GM18499 (cell line): ENCODE measurements around the gene PCDHA11.
"Not testable (repeated sequence)": the region's sequence is repeated elsewhere in the genome, so short reads cannot be mapped to it uniquely, and the experiment has no call there.

Experiments used
- ATAC-seq: cut with Tn5 transposase; IDR thresholded peaks from one replicate; pipeline ENCODE4 v1.9.1; 2021; ENCODE audit warnings: moderate number of reproducible peaks; ENCODE audit not compliant: insufficient read depth, unreplicated experiment

The PCDHA11 gene

DNA sequence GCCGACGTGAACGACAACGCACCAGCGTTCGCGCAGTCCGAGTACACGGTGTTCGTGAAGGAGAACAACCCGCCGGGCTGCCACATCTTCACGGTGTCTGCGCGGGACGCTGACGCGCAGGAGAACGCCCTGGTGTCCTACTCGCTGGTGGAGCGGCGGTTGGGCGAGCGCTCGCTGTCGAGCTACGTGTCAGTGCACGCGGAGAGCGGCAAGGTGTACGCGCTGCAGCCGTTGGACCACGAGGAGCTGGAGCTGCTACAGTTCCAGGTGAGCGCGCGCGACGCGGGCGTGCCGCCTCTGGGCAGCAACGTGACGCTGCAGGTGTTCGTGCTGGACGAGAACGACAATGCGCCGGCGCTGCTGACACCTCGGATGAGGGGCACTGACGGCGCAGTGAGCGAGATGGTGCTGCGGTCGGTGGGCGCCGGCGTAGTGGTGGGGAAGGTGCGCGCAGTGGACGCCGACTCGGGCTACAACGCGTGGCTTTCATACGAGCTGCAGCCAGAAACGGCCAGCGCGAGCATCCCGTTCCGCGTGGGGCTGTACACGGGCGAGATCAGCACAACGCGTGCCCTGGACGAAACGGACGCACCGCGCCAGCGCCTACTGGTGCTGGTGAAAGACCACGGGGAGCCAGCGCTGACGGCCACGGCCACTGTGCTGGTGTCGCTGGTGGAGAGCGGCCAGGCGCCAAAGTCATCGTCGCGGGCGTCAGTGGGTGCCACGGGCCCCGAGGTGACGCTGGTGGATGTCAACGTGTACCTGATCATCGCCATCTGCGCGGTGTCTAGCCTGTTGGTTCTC is 18.7 kb upstream of the PCDHA11 start:
- not testable (repeated sequence) for ATAC-seq

DNA sequence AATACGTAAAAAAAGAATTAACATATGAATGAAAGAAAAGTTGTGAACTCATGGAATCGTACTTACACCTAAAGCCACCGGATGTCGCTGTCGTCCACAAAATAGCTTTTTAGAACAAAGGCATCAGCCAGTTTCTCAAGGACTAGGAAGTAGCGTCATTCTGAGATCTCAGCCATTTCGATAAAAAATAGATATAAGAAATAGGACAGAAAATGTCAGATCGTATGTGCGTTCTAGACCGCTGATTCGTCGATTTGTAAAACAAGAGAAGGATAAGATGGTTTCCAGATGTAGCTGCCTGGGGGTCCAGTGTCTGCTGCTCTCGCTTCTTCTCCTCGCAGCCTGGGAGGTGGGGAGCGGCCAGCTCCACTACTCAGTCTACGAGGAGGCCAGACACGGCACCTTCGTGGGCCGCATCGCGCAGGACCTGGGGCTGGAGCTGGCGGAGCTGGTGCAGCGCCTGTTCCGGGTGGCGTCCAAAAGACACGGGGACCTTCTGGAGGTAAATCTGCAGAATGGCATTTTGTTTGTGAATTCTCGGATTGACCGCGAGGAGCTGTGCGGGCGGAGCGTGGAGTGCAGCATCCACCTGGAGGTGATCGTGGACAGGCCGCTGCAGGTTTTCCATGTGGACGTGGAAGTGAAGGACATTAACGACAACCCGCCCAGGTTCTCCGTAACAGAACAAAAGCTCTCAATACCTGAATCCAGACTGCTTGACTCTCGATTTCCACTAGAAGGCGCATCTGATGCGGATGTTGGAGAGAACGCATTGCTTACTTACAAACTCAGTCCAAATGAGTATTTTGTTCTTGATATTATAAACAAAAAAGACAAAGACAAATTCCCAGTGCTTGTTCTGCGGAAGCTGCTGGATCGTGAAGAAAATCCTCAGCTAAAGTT is 12.7 kb upstream of the PCDHA11 start, which contains the start of gene PCDHA10:
PCDHA10 (plus strand) TSS at position 126 of the 903 bp plus-strand sequence; CDS start at position 278, 152 bp downstream.
- ATAC-seq, result no peak

DNA sequence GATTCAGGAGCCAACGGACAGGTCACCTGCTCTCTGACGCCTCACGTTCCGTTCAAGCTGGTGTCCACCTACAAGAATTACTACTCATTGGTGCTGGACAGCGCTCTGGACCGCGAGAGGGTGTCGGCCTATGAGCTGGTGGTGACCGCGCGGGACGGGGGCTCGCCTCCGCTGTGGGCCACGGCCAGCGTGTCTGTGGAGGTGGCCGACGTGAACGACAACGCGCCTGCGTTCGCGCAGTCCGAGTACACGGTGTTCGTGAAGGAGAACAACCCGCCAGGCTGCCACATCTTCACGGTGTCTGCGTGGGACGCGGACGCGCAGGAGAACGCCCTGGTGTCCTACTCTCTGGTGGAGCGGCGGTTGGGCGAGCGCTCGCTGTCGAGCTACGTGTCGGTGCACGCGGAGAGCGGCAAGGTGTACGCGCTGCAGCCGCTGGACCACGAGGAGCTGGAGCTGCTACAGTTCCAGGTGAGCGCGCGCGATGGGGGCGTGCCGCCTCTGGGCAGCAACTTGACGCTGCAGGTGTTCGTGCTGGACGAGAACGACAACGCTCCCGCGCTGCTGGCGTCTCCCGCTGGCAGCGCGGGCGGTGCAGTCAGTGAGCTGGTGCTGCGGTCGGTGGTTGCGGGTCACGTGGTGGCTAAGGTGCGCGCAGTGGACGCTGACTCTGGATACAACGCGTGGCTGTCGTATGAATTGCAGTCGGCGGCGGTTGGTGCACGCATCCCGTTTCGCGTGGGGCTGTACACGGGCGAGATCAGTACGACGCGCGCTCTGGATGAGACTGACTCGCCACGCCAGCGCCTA is 11.4 kb upstream of the PCDHA11 start:
- no peak for ATAC-seq

DNA sequence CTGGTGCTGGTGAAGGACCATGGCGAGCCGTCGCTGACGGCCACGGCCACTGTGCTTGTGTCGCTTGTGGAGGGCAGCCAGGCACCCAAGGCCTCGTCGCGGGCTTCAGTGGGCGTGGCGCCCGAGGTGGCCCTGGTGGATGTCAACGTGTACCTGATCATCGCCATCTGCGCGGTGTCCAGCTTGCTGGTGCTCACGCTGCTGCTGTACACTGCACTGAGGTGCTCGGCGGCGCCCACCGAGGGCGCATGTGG is 10.8 kb upstream of the PCDHA11 start:
- ATAC-seq, result no peak

DNA sequence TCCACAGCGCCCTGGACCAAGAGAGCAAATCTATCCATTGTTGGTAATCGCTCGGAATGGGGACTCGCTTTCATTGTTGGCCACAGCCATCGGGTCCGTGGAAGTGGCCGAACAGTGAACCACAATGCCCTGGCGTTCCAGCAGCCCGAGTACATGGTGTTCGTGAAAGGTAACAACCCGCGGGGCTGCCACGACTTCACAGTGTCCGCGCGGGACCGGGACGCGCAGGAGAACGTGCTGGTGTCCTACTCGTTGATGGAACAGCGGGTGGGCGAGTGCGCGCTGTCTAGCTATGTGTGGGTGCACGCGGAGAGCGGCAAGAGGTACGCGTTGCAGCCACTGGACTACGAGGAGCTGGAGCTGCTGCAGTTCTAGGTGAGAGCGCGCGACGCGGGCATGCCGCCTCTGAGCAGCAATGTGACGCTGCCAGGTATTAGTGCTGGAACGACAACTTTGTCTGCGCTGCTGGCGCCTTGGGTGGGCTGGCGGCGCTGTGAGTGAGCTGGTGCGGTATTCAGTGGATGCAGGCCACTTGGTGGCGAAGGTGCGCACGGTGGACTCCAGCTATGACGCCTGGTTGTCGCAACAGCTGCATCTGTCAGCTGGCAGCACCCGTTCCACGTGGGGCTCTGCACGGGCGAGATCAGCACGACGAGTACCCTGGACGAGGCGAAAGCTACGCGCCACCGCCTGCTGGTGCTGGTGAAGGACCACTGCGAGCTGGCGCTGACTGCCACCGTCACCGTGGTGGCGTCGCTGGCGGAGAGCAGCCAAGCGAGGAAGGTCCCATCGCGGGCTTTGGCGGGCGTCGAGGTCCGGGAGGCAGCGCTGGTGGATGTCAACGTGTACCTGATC is 6.1 kb upstream of the PCDHA11 start:
- ATAC-seq, result no peak

DNA sequence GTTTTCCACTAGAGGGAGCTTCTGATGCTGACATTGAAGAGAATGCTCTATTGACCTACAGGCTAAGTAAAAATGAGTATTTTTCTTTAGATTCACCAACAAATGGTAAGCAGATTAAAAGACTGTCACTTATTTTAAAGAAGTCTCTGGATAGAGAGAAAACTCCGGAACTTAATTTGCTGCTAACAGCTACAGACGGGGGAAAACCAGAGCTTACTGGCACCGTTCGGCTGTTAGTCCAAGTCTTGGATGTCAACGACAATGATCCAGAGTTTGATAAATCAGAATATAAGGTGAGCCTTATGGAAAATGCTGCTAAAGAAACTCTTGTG is 764 bp downstream of the PCDHA11 start:
- no peak for ATAC-seq

DNA sequence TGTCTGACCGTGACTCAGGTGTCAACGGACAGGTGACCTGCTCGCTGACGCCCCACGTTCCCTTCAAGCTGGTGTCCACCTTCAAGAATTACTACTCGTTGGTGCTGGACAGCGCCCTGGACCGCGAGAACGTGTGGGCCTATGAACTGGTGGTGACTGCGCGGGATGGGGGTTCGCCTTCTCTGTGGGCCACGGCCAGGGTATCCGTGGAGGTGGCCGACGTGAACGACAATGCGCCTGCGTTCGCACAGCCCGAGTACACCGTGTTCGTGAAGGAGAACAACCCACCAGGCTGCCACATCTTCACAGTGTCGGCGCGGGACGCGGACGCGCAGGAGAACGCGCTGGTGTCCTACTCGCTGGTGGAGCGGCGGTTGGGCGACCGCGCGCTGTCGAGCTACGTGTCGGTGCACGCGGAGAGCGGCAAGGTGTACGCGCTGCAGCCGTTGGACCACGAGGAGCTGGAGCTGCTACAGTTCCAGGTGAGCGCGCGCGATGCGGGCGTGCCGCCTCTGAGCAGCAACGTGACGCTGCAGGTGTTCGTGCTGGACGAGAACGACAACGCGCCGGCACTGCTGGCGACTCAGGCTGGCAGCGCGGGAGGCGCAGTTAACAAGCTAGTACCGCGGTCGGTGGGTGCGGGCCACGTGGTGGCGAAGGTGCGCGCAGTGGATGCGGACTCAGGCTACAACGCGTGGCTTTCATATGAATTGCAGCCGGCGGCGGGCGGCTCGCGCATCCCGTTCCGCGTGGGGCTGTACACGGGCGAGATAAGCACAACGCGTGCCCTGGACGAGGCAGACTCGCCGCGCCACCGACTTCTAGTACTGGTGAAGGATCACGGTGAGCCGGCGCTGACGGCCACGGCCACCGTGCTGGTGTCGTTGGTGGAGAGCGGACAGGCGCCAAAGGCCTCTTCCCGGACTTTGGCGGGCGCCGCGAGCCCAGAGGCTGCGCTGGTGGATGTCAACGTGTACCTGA is 1.8 kb downstream of the PCDHA11 start:
- no peak for ATAC-seq

DNA sequence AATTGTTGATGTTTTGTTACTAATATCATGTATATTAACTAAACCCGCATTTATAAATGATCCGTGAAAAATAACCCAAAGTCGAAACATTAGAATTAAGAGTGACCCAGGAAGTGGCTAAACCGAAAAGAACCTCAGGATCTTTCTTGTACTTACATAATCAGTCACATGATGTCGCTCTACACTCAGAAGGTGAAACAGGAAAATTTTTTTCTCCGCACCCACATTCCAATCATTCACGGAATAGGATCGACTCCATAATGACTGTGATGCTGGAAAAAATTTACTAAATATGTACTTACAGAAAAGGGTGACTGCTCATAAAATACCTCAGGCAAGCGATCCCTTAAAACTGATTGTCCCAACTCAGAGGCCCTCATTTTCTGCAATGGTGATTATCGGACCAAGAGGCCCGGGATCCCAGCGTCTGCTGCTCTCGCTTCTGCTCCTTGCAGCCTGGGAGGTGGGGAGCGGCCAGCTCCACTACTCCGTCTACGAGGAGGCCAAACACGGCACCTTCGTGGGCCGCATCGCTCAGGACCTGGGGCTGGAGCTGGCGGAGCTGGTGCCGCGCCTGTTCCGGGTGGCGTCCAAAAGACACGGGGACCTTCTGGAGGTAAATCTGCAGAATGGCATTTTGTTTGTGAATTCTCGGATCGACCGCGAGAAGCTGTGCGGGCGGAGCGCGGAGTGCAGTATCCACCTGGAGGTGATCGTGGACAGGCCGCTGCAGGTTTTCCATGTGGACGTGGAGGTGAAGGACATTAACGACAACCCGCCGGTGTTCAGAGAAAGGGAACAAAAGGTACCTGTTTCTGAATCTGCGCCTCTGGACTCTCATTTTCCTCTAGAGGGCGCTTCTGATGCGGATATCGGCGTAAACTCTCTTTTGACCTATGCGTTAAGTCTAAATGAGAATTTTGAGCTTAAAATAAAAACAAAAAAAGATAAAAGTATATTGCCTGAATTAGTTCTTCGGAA is 6.6 kb downstream of the PCDHA11 start, which contains the start of gene PCDHA12:
PCDHA12 (plus strand) TSS at position 224 of the 981 bp plus-strand sequence; CDS start at position 389, 165 bp downstream.
- no peak for ATAC-seq

DNA sequence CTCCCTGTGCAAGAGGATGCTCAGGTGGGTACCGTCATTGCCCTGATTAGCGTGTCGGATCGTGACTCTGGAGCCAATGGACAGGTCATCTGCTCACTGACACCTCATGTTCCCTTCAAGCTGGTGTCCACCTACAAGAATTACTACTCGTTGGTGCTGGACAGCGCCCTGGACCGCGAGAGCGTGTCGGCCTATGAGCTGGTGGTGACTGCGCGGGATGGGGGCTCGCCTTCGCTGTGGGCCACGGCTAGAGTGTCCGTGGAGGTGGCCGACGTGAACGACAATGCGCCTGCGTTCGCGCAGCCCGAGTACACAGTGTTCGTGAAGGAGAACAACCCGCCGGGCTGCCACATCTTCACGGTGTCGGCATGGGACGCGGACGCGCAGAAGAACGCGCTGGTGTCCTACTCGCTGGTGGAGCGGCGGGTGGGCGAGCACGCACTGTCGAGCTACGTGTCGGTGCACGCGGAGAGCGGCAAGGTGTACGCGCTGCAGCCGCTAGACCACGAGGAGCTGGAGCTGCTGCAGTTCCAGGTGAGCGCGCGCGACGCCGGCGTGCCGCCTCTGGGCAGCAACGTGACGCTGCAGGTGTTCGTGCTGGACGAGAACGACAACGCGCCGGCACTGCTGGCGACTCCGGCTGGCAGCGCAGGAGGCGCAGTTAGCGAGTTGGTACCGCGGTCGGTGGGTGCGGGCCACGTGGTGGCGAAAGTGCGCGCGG is 7.9 kb downstream of the PCDHA11 start:
- not testable (repeated sequence) for ATAC-seq

DNA sequence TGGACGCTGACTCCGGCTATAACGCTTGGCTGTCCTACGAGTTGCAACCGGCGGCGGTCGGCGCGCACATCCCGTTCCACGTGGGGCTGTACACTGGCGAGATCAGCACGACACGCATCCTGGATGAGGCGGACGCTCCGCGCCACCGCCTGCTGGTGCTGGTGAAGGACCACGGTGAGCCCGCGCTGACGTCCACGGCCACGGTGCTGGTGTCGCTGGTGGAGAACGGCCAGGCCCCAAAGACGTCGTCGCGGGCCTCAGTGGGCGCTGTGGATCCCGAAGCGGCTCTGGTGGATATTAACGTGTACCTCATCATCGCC is 8.5 kb downstream of the PCDHA11 start:
- no peak for ATAC-seq

DNA sequence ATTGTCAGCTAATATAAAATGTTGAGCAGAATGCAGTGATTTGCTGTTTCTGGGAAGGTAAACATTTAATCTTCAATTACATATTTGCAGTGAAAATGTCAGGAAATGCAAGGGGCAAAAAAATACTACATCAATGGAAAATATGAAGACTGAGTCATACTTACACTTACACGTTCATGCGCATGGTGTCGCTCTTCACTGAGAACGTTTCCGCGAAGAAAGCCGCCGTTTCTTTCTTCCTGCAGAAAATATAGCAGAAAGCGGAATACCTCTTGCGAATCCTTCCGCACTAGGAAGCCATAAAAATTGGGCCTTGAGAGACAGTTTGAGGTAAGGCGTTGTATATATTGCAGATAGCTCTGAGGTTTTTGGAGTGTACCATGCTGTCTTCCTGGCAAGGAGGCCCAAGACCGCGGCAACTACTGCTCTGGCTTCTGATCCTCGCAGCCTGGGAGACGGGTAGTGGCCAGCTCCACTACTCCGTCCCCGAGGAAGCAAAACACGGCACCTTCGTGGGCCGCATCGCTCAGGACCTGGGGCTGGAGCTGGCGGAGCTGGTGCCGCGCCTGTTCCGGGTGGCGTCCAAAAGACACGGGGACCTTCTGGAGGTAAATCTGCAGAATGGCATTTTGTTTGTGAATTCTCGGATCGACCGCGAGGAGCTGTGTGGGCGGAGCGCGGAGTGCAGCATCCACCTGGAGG is 13.3 kb downstream of the PCDHA11 start, which contains the start of gene PCDHA13:
PCDHA13 (plus strand) TSS at position 236 of the 702 bp plus-strand sequence; CDS start at position 381, 145 bp downstream.
- ATAC-seq, result no peak

DNA sequence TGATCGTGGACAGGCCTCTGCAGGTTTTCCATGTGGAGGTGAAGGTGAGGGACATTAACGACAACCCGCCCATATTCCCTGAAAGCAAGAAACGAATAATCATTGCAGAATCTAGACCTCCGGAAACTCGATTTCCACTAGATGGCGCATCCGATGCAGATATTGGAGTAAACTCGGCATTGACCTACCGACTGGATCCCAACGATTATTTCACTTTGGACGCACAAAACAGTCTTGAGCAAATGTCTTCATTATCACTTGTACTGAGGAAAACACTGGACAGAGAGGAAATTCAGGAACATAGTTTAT is 13.8 kb downstream of the PCDHA11 start:
- ATAC-seq, result no peak

DNA sequence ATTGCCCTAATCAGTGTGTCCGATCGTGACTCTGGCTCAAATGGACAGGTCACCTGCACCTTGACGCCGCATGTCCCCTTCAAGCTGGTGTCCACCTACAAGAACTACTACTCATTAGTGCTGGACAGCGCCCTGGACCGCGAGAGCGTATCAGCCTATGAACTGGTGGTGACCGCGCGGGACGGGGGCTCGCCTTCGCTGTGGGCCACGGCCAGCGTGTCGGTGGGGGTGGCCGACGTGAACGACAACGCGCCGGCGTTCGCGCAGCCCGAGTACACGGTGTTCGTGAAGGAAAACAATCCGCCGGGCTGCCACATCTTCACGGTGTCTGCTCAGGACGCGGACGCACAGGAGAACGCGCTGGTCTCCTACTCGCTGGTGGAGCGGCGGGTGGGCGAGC is 14.6 kb downstream of the PCDHA11 start:
- no peak for ATAC-seq

DNA sequence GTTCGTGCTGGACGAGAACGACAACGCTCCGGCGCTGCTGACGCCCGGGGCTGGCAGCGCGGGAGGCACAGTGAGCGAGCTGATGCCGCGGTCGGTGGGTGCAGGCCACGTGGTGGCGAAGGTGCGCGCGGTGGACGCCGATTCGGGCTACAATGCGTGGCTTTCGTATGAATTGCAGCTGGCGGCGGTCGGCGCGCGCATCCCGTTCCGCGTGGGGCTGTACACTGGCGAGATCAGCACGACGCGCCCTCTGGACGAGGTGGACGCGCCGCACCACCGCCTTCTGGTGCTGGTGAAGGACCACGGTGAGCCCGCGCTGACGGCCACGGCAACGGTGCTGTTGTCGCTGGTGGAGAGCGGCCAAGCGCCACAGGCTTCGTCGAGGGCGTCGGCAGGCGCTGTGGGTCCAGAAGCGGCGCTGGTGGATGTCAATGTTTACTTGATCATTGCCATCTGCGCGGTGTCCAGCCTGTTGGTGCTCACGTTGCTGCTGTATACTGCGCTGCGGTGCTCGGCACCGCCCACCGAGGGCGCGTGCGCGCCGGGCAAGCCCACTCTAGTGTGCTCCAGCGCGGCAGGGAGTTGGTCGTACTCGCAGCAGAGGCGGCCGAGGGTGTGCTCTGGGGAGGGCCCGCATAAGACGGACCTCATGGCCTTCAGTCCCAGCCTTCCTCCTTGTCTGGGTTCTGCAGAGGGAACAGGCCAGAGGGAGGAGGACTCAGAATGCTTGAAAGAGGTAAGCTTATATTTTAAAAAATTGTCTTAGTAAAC is 15.4 kb downstream of the PCDHA11 start:
- ATAC-seq, result no peak

DNA sequence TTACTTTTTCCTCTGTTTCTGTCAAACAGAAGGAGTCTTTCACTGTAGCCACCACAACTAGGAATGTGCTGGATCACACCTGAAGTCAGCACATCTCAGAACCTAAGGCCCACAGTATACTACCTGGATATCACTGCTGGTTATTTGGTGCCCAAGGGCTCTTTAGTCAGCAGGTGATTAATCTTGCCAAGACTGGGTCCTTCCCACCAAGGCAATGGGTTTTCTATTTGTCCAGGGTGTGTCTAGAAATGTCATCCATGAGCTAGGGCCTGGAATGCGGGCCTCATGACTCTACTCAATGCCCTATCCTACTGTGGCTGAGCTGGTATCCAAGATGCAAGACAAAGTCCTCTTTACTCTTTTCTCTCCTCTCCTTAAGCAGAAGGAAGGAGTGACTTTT is 47.6 kb downstream of the PCDHA11 start:
- no peak for ATAC-seq
